BLaER1 (cell line): ENCODE results near the gene LPAR2.
A peak's percentile ranks its signal among the peaks of the same experiment; 100 is the strongest.

Experiments used
- H3K27ac ChIP-seq: shearing (Covaris generic); formaldehyde crosslinking; 2 replicates; pipeline ENCODE4 v1.8.1; 2022
- H3K27me3 ChIP-seq: shearing (Covaris generic); formaldehyde crosslinking; 2 replicates; pipeline ENCODE4 v1.8.1; 2022
- H3K36me3 ChIP-seq: shearing (Covaris generic); formaldehyde crosslinking; 2 replicates; pipeline ENCODE4 v1.8.1; 2022
- H3K4me1 ChIP-seq: shearing (Covaris generic); formaldehyde crosslinking; 2 replicates; pipeline ENCODE4 v1.8.1; 2022
- H3K4me2 ChIP-seq: shearing (Covaris generic); formaldehyde crosslinking; 2 replicates; pipeline ENCODE4 v1.8.1; 2022
- H3K4me3 ChIP-seq: shearing (Covaris generic); formaldehyde crosslinking; 2 replicates; pipeline ENCODE4 v1.8.1; 2022
- H3K9ac ChIP-seq: shearing (Covaris generic); formaldehyde crosslinking; 2 replicates; pipeline ENCODE4 v1.8.1; 2022
- H3K9me3 ChIP-seq: shearing (Covaris generic); formaldehyde crosslinking; 2 replicates; pipeline ENCODE4 v1.8.1; 2022
- H4K20me1 ChIP-seq: shearing (Covaris generic); formaldehyde crosslinking; 2 replicates; pipeline ENCODE4 v1.8.1; 2022
- Cebpa-rat ChIP-seq: shearing (Covaris generic); IDR thresholded peaks from 2 replicates; pipeline ENCODE4 v1.8.1; 2022

Gene LPAR2

GRCh38 chr19:19632661-19633060 is 4.6 kb upstream of the LPAR2 start:
- Histone ChIP-seq H3K4me2 (no peak overlapping the region), H3K4me1 (peaks cover 6% of the 10 kb centered on the region), H4K20me1 (no peaks in the 10 kb centered on the region), H3K9ac (no peak overlapping the region), H3K36me3 (peaks cover 77% of the 10 kb centered on the region), H3K9me3 (no peaks in the 10 kb centered on the region), H3K27ac (no peak overlapping the region), H3K4me3 (no peak overlapping the region), H3K27me3 (no peaks in the 10 kb centered on the region)
- no peak for TF ChIP-seq Cebpa-rat

DNA sequence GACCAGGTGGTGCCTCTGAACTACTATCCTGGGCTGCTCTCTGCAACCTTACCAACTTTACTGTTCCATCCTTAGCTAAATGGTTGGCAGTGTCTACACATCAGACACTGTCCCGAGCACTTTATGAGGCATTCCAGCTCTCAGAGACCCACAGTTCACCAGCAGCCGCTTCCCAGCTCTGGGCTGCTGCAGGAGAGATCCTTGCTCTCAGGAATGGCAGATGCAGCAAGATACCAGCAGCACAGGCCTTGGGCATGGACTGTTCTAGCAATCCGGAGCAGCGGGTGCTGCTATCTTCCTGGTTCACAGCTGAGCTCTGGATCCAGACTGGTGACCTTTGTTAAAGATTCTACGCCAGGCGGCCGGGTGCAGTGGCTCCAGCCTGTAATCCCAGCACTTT is 3.3 kb upstream of the LPAR2 start:
- no peaks in the 10 kb centered on the region for H3K27me3 ChIP-seq
- H3K27ac ChIP-seq, result no peak overlapping the region
- no peak overlapping the region for H3K4me3 ChIP-seq
- TF ChIP-seq Cebpa-rat, result no peak
- H3K9ac ChIP-seq, result no peak overlapping the region
- no peaks in the 10 kb centered on the region for H3K9me3 ChIP-seq
- no peak overlapping the region for H3K4me2 ChIP-seq
- peaks cover 64% of the 10 kb centered on the region for H3K36me3 ChIP-seq
- no peaks in the 10 kb centered on the region; the same call in 1 of the 2 replicates for H4K20me1 ChIP-seq
- H3K4me1 ChIP-seq, result peaks cover 17% of the 10 kb centered on the region

- H3K9me3 ChIP-seq, result no peaks in the 10 kb centered on the region
- no peak overlapping the region for H3K27ac ChIP-seq
- TF ChIP-seq Cebpa-rat, result no peak
- H3K27me3 ChIP-seq, result no peaks in the 10 kb centered on the region
- no peak overlapping the region for H3K9ac ChIP-seq
- H3K36me3 ChIP-seq, result peaks cover 55% of the 10 kb centered on the region
- H3K4me1 ChIP-seq, result peaks cover 26% of the 10 kb centered on the region
- H3K4me3 ChIP-seq, result no peak overlapping the region
- no peak overlapping the region for H3K4me2 ChIP-seq
- no peaks in the 10 kb centered on the region; the same call in 1 of the 2 replicates for H4K20me1 ChIP-seq
Observed at GRCh38 chr19:19630426-19630825, 2.4 kb upstream of the LPAR2 start.

GRCh38 chr19:19630062-19630414 is 2.0 kb upstream of the LPAR2 start:
- Histone ChIP-seq H3K4me1 (peaks cover 30% of the 10 kb centered on the region), H4K20me1 (no peaks in the 10 kb centered on the region; the same call in 1 of the 2 replicates), H3K9me3 (no peaks in the 10 kb centered on the region), H3K4me3 (no peak overlapping the region), H3K27ac (no peak overlapping the region), H3K36me3 (peaks cover 55% of the 10 kb centered on the region), H3K4me2 (no peak overlapping the region), H3K27me3 (no peaks in the 10 kb centered on the region), H3K9ac (no peak overlapping the region)
- TF ChIP-seq Cebpa-rat, result no peak

DNA sequence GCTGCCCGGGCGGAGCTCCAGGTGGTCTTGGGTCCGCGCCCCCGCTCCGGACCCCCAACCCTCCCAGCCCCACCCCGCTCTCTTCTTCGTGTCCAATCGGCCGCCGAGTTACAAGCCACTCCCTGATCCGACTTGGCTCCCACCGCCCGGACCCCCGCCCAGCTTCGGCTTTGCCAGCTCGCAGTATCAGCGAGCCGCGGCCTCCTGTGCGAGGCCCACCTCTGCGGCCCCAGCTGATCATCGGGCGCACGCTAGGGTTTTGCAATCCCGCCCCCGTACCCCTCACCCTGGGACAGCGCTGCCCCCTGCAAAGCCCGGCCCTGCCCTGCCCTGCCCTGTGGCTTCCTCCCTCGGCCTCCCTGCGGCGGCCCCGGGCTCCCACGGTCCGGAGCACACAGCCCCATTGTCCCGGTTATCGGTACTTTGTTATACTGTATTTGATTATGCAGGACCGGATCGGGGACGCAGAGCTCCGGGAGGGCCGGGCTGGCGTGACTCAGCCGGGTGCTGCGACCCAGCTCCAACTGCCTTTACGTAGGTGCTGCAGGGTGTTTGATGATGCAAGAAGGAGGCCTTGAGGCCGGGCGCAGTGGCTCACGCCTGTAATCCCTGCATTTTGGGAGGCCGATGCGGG is 598 bp upstream of the LPAR2 start:
- peak overlapping the region; percentile 86 for H3K27ac ChIP-seq
- no peak for TF ChIP-seq Cebpa-rat

DNA sequence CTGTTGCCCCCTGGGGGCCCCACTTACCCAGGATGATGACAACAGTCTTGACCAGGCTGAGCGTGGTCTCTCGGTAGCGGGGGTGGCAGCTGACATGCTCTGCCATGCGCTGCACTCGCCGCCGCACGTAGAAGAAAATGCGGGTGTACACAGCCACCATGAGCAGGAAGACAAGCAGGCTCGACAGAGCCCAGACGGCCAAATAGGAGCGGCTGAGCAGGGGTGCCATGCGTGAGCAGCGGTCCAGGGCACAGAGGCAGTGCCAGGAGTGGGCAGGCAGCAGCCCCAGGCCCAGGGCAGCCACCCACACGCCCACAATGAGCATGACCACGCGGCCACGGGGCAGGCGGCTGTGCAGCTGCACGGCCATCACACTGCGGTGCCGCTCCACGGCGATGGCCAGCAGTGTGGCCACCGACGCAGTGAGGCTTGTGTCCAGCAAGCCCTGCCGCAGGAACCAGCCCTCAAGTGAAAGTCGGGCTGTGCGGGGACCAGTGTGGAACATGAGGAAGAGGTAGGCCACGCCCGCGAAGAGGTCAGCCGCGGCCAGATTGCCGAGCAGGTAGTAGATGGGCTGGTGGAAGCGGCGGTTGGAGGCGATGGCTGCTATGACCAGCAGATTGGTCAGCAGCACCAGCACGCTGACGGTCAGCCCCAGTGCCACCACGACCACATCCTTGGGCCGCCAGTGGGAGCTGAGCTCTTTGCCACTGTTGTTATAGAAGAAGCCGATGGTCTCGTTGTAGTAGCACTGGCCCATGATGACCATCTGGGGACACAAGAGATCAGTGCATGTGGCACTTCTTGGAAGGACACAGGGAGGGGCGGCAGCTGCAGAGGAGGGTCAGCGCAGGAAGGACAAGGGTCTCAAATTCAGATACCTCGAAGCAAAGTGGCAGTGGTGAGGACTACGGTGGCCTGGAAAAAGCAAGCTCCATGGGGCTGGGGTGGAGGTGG is 1.2 kb downstream of the LPAR2 start:
- H3K27ac ChIP-seq, result peak overlapping the region; percentile 86
- H3K36me3 ChIP-seq, result peaks cover 55% of the 10 kb centered on the region
- H3K27me3 ChIP-seq, result no peaks in the 10 kb centered on the region
- H3K4me2 ChIP-seq, result peak overlapping the region; percentile 90
- peaks cover 48% of the 10 kb centered on the region for H3K4me1 ChIP-seq
- H3K4me3 ChIP-seq, result peak overlapping the region; percentile 93
- TF ChIP-seq Cebpa-rat, result no peak
- H3K9me3 ChIP-seq, result no peaks in the 10 kb centered on the region
- peaks cover 10% of the 10 kb centered on the region; the same call in 1 of the 2 replicates for H4K20me1 ChIP-seq
- peak overlapping the region; percentile 88 for H3K9ac ChIP-seq

More for the DNA sequence above, 598 bp upstream of the LPAR2 start:
- peak overlapping the region; percentile 88 for H3K9ac ChIP-seq
- no peaks in the 10 kb centered on the region for H3K27me3 ChIP-seq
- peak overlapping the region; percentile 93 for H3K4me3 ChIP-seq
- peaks cover 45% of the 10 kb centered on the region for H3K4me1 ChIP-seq
- H3K36me3 ChIP-seq, result peaks cover 55% of the 10 kb centered on the region
- H3K9me3 ChIP-seq, result no peaks in the 10 kb centered on the region
- H3K4me2 ChIP-seq, result peak overlapping the region; percentile 90
- peaks cover 8% of the 10 kb centered on the region; the same call in 1 of the 2 replicates for H4K20me1 ChIP-seq

- Histone ChIP-seq H3K4me1 (peaks cover 50% of the 10 kb centered on the region), H3K9ac (no peak overlapping the region), H3K9me3 (no peaks in the 10 kb centered on the region), H3K27ac (no peak overlapping the region), H3K4me3 (no peak overlapping the region), H3K36me3 (peaks cover 42% of the 10 kb centered on the region), H4K20me1 (peaks cover 19% of the 10 kb centered on the region; the same call in 1 of the 2 replicates), H3K4me2 (peak overlapping the region; percentile 33; the same call in 1 of the 2 replicates), H3K27me3 (no peaks in the 10 kb centered on the region)
- TF ChIP-seq Cebpa-rat, result no peak
Observed at GRCh38 chr19:19624032-19624570, 3.9 kb downstream of the LPAR2 start.

GRCh38 chr19:19623383-19623782 is 4.6 kb downstream of the LPAR2 start:
- peaks cover 48% of the 10 kb centered on the region for H3K4me1 ChIP-seq
- no peak overlapping the region for H3K4me3 ChIP-seq
- H3K9ac ChIP-seq, result no peak overlapping the region
- no peak for TF ChIP-seq Cebpa-rat
- H3K9me3 ChIP-seq, result no peaks in the 10 kb centered on the region
- no peak overlapping the region for H3K27ac ChIP-seq
- no peak overlapping the region for H3K4me2 ChIP-seq
- peaks cover 42% of the 10 kb centered on the region for H3K36me3 ChIP-seq
- H3K27me3 ChIP-seq, result no peaks in the 10 kb centered on the region
- H4K20me1 ChIP-seq, result peaks cover 21% of the 10 kb centered on the region; the same call in 1 of the 2 replicates

- Histone ChIP-seq H3K4me1 (peaks cover 36% of the 10 kb centered on the region), H3K36me3 (peaks cover 36% of the 10 kb centered on the region), H3K4me2 (no peak overlapping the region), H3K27ac (no peak overlapping the region), H3K4me3 (no peak overlapping the region), H4K20me1 (peaks cover 21% of the 10 kb centered on the region; the same call in 1 of the 2 replicates), H3K9me3 (no peaks in the 10 kb centered on the region), H3K27me3 (no peaks in the 10 kb centered on the region), H3K9ac (no peak overlapping the region)
- TF ChIP-seq Cebpa-rat, result no peak
Observed at GRCh38 chr19:19619849-19620210, 8.2 kb downstream of the LPAR2 start.
